Brain microvascular endothelial cell (primary cell): ENCODE data around the gene ATP5IF1.

ENCODE experiments used
- DNase-seq: peaks from one replicate; pipeline ENCODE4 v3.0.0-alpha.2; 2020
- H3K27ac ChIP-seq: fragments of 250-450 bp; sonication (Bioruptor Pico); 2 replicates; pipeline ENCODE4 v1.5.1; 2020; ENCODE audit warnings: mild to moderate bottlenecking, moderate library complexity
- H3K27me3 ChIP-seq: fragments of 250-450 bp; sonication (Bioruptor Pico); replicated peaks from 2 replicates; pipeline ENCODE4 v1.5.1; 2020; ENCODE audit warnings: mild to moderate bottlenecking
- H3K36me3 ChIP-seq: fragments of 250-450 bp; sonication (Bioruptor Pico); replicated peaks from 2 replicates; pipeline ENCODE4 v1.5.1; 2020; ENCODE audit warnings: mild to moderate bottlenecking
- H3K4me3 ChIP-seq: 2 replicates; pipeline ENCODE4 v1.5.1; 2011; ENCODE audit warnings: low read depth, mild to moderate bottlenecking, control low read depth, low read length, moderate library complexity
- in situ Hi-C: cut with HindIII; loops from 2 replicates; pipeline ENCODE4 v1.10.0; 2017; ENCODE audit warnings: low sequenced_read_pairs, low pct_ligation_motif_present
- TF ChIP-seq, protein P1 (sequence below): IDR thresholded peaks from 2 replicates; pipeline ENCODE4 v1.5.1; 2011; ENCODE audit warnings: low read depth, mild to moderate bottlenecking, moderate library complexity, low read length, control low read depth, inconsistent platforms; ENCODE audit errors: missing control alignments

The ATP5IF1 gene

DNA sequence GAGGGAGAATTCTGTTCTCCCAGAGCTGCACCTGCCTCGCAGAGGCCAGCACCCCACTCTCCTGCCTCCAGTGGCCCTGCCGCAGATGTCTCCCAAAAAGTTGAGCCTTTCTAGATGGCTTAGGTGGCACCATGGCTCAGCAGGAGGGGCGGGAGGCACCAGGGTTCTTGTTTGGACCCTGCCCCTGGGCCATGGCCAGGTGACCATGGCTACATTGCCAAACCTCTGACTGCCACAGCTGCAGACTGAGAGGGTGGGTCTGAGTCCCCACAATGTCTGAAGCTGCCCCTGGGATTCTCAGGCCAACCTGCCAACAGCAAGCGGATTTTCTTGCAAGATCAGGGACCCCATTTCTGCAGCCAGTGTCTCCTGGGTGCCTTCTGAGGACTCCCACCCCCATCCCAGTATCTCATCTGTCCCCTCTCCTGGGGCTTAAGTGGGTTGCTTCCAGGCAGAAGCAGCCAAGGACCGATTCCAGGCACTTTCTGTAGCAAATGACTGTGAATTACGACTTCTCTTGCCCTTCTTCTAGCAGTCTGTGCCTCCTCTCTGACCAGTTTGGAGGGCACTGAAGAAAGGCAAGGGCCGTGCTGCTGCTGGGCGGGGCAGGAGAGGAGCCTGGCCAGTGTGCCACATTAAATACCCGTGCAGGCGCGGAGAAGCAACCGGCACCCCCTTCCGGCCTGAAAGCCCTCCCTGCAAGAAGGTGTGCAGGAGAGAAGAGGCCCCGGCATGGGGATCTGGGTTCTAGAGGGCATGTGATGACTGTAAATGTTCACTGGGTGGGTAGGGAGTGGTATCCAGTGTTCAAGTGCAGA is 45.9 kb downstream of the ATP5IF1 start:
- H3K27me3 ChIP-seq, result no peaks in the 10 kb centered on the region
- no peak overlapping the region for H3K27ac ChIP-seq
- DNase-seq, result no peak
- in situ Hi-C loops, result no loop called here
- H3K36me3 ChIP-seq, result peaks cover 40% of the 10 kb centered on the region
- H3K4me3 ChIP-seq, result no peak overlapping the region
- TF ChIP-seq, protein P1, sequence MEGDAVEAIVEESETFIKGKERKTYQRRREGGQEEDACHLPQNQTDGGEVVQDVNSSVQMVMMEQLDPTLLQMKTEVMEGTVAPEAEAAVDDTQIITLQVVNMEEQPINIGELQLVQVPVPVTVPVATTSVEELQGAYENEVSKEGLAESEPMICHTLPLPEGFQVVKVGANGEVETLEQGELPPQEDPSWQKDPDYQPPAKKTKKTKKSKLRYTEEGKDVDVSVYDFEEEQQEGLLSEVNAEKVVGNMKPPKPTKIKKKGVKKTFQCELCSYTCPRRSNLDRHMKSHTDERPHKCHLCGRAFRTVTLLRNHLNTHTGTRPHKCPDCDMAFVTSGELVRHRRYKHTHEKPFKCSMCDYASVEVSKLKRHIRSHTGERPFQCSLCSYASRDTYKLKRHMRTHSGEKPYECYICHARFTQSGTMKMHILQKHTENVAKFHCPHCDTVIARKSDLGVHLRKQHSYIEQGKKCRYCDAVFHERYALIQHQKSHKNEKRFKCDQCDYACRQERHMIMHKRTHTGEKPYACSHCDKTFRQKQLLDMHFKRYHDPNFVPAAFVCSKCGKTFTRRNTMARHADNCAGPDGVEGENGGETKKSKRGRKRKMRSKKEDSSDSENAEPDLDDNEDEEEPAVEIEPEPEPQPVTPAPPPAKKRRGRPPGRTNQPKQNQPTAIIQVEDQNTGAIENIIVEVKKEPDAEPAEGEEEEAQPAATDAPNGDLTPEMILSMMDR, result no peak

DNA sequence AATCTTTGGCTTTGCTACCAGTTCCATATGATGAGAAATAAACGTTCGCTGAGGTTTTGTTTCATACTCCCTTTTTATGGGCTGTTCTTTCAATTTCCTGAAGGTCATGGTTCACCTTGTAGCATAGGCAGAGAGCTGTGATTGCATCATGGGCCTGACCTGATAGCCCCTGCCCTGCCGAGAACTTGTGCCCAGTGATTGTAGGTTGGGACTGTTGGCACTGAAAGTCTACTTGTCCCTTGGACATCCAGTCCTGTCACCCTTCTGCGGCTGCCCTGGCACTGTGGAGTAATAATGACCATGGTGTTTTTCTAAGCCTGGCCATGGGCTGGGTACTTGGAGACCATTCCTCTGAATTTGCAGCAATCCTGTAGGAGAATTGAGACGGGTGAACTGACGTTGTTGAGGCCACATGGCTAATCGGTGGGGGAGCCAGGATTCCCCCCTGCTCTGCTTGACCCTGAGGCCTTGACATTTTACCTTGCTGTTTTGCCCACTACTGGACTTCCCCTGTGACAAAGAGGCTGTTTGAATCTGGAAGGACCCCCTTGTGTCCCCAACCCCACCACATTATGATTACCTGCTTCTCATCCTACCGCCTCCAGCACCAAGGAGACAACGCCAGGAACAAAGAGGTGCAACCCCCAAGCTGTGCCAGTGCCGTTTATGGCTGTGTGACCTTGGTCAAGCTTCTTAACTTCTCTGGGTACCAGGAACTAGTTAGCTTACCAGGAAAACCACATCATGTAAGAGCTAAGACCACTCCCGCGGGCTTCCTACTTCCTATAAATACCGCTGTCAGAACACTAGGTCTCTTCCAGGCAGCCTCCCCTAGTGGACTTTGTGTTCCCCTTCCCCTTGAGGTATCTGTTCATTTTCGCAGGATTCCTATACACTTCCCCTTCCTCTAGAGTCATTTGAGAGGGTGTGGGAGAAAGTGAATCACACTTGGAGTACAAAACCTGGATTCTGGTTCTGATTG is 46.8 kb downstream of the ATP5IF1 start:
- Histone ChIP-seq H3K36me3 (peaks cover 38% of the 10 kb centered on the region), H3K27ac (no peak overlapping the region), H3K4me3 (no peak overlapping the region), H3K27me3 (no peaks in the 10 kb centered on the region)
- in situ Hi-C loops, result no loop called here
- DNase-seq, result no peak
- TF ChIP-seq, protein P1, result no peak

DNA sequence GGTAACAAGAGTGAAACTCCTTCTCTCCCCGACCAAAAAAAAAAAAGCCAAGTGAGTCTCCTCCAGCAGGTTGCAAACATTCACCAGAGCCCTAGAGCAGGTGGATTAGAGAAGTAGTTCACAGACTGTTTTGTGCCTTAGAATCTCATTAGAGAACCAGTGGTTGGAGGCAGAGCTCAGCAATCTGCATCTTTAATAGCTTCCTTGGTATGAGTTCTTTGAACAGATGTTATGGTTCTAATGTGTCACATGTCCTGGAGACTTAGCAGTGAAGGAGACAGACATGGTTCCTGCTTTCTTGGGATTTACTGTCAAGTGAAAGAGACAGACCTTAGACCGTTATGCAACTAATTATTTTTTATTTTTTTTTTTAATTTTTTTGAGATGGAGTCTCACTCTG is 50.2 kb downstream of the ATP5IF1 start:
- in situ Hi-C loops, result no loop called here
- Histone ChIP-seq H3K36me3 (peaks cover 14% of the 10 kb centered on the region), H3K4me3 (no peak overlapping the region), H3K27ac (no peak overlapping the region), H3K27me3 (no peaks in the 10 kb centered on the region)
- TF ChIP-seq, protein P1, result no peak
- DNase-seq, result no peak
